Type B pancreatic cell (in vitro differentiated cells): ENCODE data around the gene YJEFN3. TPM values are rescaled to one million over a fixed set of nuclear protein-coding genes. Genes with fewer than 3 reads are reported as not detected.

Experiments
- DNase-seq: peaks from one replicate; pipeline ENCODE4 v3.0.0; 2021; ENCODE audit warnings: mixed read lengths; ENCODE audit not compliant: unreplicated experiment; ENCODE audit errors: extremely low spot score
- H3K27ac Mint-ChIP-seq: 2 replicates; pipeline ENCODE4 v1.8.0; 2021; ENCODE audit warnings: mild to moderate bottlenecking, mixed read lengths
- H3K27me3 Mint-ChIP-seq: 2 replicates; pipeline ENCODE4 v1.8.0; 2021; ENCODE audit warnings: mixed read lengths
- H3K36me3 Mint-ChIP-seq: 2 replicates; pipeline ENCODE4 v1.8.0; 2021; ENCODE audit warnings: mixed read lengths
- H3K4me1 Mint-ChIP-seq: one replicate; pipeline ENCODE4 v1.8.0; 2021; ENCODE audit warnings: mixed read lengths; ENCODE audit not compliant: unreplicated experiment
- H3K4me3 Mint-ChIP-seq: 2 replicates; pipeline ENCODE4 v1.8.0; 2021; ENCODE audit warnings: mild to moderate bottlenecking, mixed read lengths
- H3K9me3 Mint-ChIP-seq: 2 replicates; pipeline ENCODE4 v1.8.0; 2021; ENCODE audit warnings: mixed read lengths
- total RNA-seq: library from RNA; stranded (reverse); gene quantifications from 2 replicates; pipeline ENCODE4 v1.2.1, GENCODE V29; 2021; ENCODE audit warnings: low replicate concordance
- TF ChIP-seq, protein P1 (sequence below): fragments of 200-600 bp; sonication (generic); conservative IDR thresholded peaks from 2 replicates; pipeline ENCODE4 v1.5.0; 2021; ENCODE audit warnings: antibody characterized with exemption, mild to moderate bottlenecking

Gene YJEFN3
- total RNA-seq, 1 donor from 2014 or later = 23.2 TPM

DNA sequence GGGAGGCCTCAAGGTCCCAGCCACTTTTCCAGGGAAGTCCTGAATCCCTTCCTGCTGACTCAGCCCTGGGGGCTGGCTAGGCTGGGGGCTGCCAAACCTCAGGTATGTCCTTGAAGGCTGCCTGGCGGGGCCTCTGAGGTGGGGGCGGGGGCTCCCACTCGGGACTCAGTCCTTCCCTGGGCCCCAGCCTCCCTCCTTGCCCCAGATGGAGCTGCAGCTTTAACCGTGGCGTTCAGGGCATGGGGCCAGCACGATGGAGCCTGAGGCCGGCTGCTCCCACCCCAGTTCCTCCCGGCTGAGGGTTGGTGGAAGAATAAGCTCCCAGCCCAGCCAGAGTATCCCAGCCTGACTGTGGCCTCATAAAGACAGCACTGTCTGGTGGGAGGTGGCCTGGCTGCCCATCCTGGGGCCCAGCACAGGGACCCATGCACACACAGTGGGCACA, 21.8 kb downstream of the YJEFN3 start:
- no peak overlapping the region for H3K27ac Mint-ChIP-seq
- H3K36me3 Mint-ChIP-seq = no peaks in the 10 kb centered on the region
- DNase-seq = no peak
- no peaks in the 10 kb centered on the region for H3K9me3 Mint-ChIP-seq
- H3K4me3 Mint-ChIP-seq = no peak overlapping the region
- TF ChIP-seq, protein P1, sequence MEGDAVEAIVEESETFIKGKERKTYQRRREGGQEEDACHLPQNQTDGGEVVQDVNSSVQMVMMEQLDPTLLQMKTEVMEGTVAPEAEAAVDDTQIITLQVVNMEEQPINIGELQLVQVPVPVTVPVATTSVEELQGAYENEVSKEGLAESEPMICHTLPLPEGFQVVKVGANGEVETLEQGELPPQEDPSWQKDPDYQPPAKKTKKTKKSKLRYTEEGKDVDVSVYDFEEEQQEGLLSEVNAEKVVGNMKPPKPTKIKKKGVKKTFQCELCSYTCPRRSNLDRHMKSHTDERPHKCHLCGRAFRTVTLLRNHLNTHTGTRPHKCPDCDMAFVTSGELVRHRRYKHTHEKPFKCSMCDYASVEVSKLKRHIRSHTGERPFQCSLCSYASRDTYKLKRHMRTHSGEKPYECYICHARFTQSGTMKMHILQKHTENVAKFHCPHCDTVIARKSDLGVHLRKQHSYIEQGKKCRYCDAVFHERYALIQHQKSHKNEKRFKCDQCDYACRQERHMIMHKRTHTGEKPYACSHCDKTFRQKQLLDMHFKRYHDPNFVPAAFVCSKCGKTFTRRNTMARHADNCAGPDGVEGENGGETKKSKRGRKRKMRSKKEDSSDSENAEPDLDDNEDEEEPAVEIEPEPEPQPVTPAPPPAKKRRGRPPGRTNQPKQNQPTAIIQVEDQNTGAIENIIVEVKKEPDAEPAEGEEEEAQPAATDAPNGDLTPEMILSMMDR = no peak
- H3K4me1 Mint-ChIP-seq = no peaks in the 10 kb centered on the region
- H3K27me3 Mint-ChIP-seq = peaks cover 3% of the 10 kb centered on the region

- Mint-ChIP-seq H3K36me3 (no peaks in the 10 kb centered on the region), H3K27ac (no peak overlapping the region), H3K4me3 (no peak overlapping the region), H3K27me3 (peaks cover 3% of the 10 kb centered on the region), H3K4me1 (no peaks in the 10 kb centered on the region), H3K9me3 (no peaks in the 10 kb centered on the region)
- TF ChIP-seq, protein P1 = no peak
- no peak for DNase-seq
Observed at GRCh38 chr19:19550972-19551852, 22.5 kb downstream of the YJEFN3 start.

- no peaks in the 10 kb centered on the region for H3K4me1 Mint-ChIP-seq
- H3K36me3 Mint-ChIP-seq = no peaks in the 10 kb centered on the region
- H3K9me3 Mint-ChIP-seq = no peaks in the 10 kb centered on the region
- no peak overlapping the region for H3K27ac Mint-ChIP-seq
- H3K4me3 Mint-ChIP-seq = no peak overlapping the region
- H3K27me3 Mint-ChIP-seq = peaks cover 3% of the 10 kb centered on the region
- TF ChIP-seq, protein P1 = no peak
- DNase-seq = no peak
Observed at GRCh38 chr19:19551853-19552192, 23.1 kb downstream of the YJEFN3 start.

DNA sequence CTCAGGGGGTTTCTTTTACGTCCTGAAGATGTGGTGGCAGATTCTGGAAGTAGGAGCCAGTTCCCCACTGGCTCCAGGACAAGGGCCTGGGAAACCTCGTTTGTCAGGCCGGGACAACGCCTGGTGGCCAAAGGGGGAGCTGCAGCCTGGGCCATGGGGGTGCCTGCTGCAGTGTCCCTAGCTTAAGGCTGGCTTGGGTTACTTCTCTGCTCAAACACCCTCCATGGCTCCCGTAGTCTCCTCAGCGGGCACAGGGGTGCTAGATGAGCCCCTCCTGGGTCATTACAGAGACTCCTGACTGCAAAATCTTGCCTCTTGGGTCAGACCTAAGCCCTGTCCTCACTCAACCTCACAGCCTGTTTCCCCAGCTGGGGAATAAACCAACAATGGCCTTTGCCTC, 24.1 kb downstream of the YJEFN3 start:
- DNase-seq = no peak
- Mint-ChIP-seq H3K4me1 (no peaks in the 10 kb centered on the region), H3K4me3 (no peak overlapping the region), H3K36me3 (no peaks in the 10 kb centered on the region), H3K27ac (no peak overlapping the region), H3K9me3 (no peaks in the 10 kb centered on the region), H3K27me3 (peaks cover 3% of the 10 kb centered on the region)
- TF ChIP-seq, protein P1 = peak; percentile 76

- Mint-ChIP-seq H3K27ac (no peak overlapping the region), H3K36me3 (no peaks in the 10 kb centered on the region), H3K9me3 (no peaks in the 10 kb centered on the region), H3K4me1 (no peaks in the 10 kb centered on the region), H3K27me3 (peaks cover 3% of the 10 kb centered on the region), H3K4me3 (no peak overlapping the region)
- DNase-seq = no peak
- TF ChIP-seq, protein P1 = no peak
Observed at GRCh38 chr19:19553670-19554069, 25.0 kb downstream of the YJEFN3 start.
